IMR-90 (cell line): Measurements from ENCODE around the gene GRIK3.

Experiments used
- BHLHE40 ChIP-seq: fragments of 150-350 bp; IDR thresholded peaks from 2 replicates; pipeline ENCODE4 v1.6.1; 2016; ENCODE audit warnings: mild to moderate bottlenecking, low read depth, low read length
- FOS ChIP-seq: fragments of 150-350 bp; IDR thresholded peaks from 2 replicates; pipeline ENCODE4 v1.6.1; 2016; ENCODE audit warnings: low read depth, low read length
- MAZ ChIP-seq: IDR thresholded peaks from 2 replicates; pipeline ENCODE4 v1.6.1; 2012; ENCODE audit warnings: low read depth, mild to moderate bottlenecking, low read length, improper control_type of control experiment, moderate library complexity, borderline replicate concordance
- POLR2A ChIP-seq: IDR thresholded peaks from 2 replicates; pipeline ENCODE4 v1.6.1; 2012; ENCODE audit warnings: mild to moderate bottlenecking, low read depth, low read length
- TF ChIP-seq, protein P1 (sequence below): conservative IDR thresholded peaks from 2 replicates; pipeline ENCODE4 v1.5.1; 2012; ENCODE audit warnings: mild to moderate bottlenecking, low read depth, low read length, improper control_type of control experiment

DNA sequence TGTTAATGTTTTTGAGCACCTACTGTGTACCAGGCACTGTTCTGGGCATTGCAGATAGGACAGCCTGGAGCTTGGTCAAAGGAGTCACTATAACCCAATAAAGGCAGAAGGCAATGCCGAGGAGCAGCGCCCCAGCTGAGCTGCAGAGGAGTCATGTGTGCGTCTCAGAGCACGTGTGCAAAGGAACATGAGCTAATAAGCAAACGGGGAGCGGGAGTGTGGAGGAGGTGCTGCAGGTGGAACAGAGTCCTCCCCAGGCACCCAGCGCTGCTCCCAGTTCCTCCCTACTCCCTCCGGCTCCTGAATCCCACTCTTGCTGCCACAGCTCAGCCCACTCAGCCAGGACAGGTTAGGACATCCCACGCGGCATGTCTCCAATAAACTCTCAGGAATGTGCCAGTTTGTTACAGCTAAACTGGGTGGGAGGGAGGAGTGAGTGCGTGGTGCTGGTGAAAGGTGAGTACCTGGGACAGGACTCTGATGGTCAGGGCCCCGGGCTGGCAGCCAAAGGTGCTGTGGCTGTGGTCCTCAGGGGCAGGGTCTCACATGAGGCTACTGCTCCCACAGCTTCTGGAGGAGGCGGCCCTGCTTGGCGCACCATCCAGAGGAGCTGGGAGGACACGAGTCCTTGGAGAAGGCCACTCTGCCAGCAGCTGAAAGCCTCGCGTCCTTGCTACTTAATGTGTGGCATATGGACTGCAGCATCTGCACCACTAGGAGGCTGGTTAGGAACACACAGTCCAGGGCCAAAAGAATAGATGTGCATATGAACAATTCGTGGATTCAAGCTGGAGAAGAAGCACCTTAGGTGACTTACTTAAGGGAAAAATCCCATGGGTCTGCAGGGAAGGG is 52.3 kb downstream of the GRIK3 start:
- TF ChIP-seq, protein P1, sequence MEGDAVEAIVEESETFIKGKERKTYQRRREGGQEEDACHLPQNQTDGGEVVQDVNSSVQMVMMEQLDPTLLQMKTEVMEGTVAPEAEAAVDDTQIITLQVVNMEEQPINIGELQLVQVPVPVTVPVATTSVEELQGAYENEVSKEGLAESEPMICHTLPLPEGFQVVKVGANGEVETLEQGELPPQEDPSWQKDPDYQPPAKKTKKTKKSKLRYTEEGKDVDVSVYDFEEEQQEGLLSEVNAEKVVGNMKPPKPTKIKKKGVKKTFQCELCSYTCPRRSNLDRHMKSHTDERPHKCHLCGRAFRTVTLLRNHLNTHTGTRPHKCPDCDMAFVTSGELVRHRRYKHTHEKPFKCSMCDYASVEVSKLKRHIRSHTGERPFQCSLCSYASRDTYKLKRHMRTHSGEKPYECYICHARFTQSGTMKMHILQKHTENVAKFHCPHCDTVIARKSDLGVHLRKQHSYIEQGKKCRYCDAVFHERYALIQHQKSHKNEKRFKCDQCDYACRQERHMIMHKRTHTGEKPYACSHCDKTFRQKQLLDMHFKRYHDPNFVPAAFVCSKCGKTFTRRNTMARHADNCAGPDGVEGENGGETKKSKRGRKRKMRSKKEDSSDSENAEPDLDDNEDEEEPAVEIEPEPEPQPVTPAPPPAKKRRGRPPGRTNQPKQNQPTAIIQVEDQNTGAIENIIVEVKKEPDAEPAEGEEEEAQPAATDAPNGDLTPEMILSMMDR: no peak
- TF ChIP-seq POLR2A (no peak), FOS (no peak), BHLHE40 (no peak), MAZ (no peak)
